Right hindlimb (tissue), 1 donor: ENCODE measurements around the gene ZNF569.
"Not testable (repeated sequence)": the region's sequence is repeated elsewhere in the genome, so short reads cannot be mapped to it uniquely, and the experiment has no call there.

Experiments
- DNase-seq: peaks from one replicate; pipeline ENCODE4 v3.0.0-alpha.2; 2018

The ZNF569 gene

DNA sequence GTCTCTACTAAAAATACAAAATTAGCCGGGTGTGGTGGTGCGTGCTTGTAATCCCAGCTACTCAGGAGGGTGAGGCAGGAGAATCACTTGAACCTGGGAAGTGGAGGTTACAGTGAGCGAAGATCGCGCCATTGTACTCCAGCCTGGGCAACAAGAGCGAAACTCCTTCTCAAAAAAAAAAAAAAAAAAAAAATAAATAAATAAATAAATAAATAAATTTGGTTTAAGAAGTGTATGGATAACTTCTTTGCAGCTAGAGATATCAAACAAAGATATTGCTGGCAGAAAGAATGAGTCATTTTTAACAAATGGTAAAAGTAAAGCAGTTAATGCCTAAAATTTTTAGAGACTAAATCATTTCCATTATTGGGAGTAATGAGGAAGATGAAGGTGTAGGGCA lies 75.8 kb downstream of the ZNF569 start:
- not testable (repeated sequence) for DNase-seq

DNA sequence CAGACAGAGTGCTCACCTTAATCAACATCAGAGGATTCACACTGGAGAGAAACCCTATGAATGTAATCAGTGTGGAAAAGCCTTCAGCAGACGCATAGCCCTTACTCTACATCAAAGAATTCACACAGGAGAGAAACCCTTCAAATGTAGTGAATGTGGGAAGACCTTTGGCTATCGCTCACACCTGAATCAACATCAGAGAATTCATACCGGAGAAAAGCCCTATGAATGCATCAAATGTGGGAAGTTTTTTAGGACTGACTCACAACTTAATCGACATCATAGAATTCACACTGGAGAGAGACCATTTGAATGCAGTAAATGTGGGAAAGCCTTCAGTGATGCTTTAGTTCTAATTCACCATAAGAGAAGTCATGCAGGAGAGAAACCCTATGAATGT lies 78.0 kb downstream of the ZNF569 start:
- no peak for DNase-seq

DNA sequence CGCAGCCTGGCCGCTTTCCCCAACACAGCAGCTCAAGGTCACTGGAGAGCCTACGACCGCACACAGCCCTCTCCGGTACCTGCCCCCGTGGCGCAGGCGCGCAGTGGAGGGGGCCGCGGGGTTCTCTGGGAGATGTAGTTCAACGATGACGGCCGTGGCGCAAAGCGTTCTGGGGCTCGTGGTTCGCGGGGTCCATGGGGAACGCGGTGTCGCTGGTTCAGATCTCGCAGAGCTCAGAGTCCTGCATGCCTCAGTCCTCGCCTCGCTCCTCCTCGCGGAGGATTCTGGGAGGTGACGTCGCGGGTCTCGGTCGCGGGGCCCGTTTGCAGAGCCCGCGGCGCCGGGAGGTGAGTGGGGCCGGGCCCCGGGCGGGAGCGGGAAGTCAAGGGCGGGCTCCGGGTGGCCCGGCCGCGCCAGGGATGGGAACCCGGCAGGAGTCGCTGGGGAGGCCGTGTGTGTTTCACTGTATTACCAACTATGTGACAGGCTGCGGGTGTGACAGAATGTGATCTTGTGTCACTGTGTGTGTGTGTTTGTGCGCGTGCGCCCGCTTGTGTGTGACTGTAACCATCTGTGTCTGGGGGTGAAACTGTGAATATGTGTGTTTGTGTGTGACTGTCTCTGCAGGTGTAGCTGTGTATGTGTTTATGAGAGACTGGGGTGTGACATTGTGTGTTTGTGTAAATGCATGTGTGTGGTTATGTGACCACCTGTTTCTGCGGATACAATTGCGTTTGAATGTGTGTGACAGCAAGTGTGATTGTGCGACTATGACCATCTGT lies 96.2 kb downstream of the ZNF569 start, which contains the start of gene ZNF527:
ZNF527 (plus strand) TSS at position 220 of the 782 bp plus-strand sequence. CDS start 3,100 bp downstream, outside the sequence.
- DNase-seq = peak; percentile 98

DNA sequence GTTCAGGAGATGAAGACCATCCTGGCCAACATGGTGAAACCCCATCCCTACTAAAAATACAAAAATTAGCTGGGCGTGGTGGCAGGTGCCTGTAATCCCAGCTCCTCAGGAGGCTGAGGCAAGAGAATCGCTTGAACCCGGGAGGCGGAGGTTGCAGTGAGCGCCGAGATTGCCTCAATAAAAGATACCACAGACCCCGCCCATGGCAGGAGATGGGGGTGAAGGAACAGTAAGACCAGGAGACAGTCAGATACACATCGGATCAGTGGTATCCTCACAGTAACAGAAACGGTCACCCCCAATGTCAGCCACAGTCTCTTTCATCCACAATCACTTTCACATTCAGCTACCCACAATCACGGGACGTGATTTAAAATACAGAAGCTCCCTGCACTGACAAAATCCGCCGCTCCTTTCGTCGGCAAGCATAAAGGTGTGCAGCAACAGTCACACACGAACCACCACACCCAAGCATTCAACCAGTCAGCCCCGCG lies 96.8 kb downstream of the ZNF569 start:
- DNase-seq = not testable (repeated sequence)

DNA sequence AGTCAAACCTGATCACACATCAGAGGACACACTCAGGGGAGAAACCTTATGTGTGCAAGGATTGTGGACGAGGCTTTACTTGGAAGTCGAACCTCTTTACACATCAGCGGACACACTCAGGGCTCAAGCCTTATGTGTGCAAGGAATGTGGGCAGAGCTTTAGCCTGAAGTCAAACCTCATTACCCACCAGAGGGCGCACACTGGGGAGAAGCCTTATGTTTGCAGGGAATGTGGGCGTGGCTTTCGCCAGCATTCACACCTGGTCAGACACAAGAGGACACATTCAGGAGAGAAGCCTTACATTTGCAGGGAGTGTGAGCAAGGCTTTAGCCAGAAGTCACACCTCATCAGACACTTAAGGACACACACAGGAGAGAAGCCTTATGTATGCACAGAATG lies 104.5 kb downstream of the ZNF569 start:
- DNase-seq = no peak

DNA sequence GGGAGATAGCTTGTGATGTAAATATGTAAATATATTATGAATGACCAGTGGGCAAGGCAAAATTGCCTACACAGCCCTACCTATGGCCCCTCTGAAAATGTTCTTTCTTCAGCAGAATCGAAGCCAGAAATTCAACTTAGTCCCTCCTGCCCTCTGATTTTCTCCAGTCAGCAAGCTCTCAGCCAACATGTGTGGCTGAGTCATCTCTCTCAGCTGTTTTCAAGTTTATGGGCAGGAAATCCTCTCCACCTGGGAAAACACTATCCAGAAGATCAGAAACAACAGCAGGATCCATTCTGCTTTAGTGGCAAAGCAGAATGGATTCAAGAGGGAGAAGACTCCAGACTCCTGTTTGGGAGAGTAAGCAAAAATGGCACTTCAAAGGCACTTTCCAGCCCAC lies 105.2 kb downstream of the ZNF569 start:
- no peak for DNase-seq
